Gastrocnemius medialis (tissue), 4 donors: ENCODE results near the gene GABBR2.

Experiments used
- CTCF ChIP-seq, 5 experiments: fragments of 450-650 bp in 3 of 5; fragments of 200-600 bp in 2 of 5; sonication (generic) in 2 of 5; IDR thresholded peaks in 4 of 5; conservative IDR thresholded peaks in 1 of 5; 1 replicate in 4 of 5; 2 replicates in 1 of 5; pipeline ENCODE4 v1.5.1; 2016 to 2019; ENCODE audit warnings: antibody characterized with exemption in 5 of 5, mild to moderate bottlenecking in 3 of 5, moderate library complexity in 3 of 5
- POLR2A ChIP-seq, 2 donors: fragments of 450-650 bp; IDR thresholded peaks; one replicate each; pipeline ENCODE4 v1.6.1; 2017; ENCODE audit warnings: antibody characterized with exemption in 2 of 2, mild to moderate bottlenecking in 2 of 2, moderate library complexity in 2 of 2

GRCh38 chr9:98728500-98728899 is 19.8 kb upstream of the GABBR2 start:
- TF ChIP-seq POLR2A (IDR thresholded peaks at IDR 0.05) (no peak), CTCF (IDR thresholded peaks at IDR 0.05 in 4 of 5, conservative IDR thresholded peaks at IDR 0.05 in 1 of 5) (no peak)
